GM19452 (cell line): Measurements from ENCODE around the gene KDM4D.
"Not testable (repeated sequence)": the region's sequence is repeated elsewhere in the genome, so short reads cannot be mapped to it uniquely, and the experiment has no call there.

Experiments used
- ATAC-seq: cut with Tn5 transposase; IDR thresholded peaks from one replicate; pipeline ENCODE4 v1.9.1; 2021; ENCODE audit not compliant: unreplicated experiment

KDM4D gene

GRCh38 chr11:95025594-95025993 is 52.1 kb downstream of the KDM4D start:
- ATAC-seq: not testable (repeated sequence)

- ATAC-seq: no peak
Measured at GRCh38 chr11:95028357-95028756, 54.8 kb downstream of the KDM4D start.

GRCh38 chr11:95033051-95033450 is 59.5 kb downstream of the KDM4D start:
- ATAC-seq: no peak

- ATAC-seq: no peak
Measured at GRCh38 chr11:95035316-95035715, 61.8 kb downstream of the KDM4D start.

- not testable (repeated sequence) for ATAC-seq
Measured at GRCh38 chr11:95037356-95038035, 64.0 kb downstream of the KDM4D start.

- ATAC-seq: no peak
Measured at GRCh38 chr11:95042239-95042638, 68.7 kb downstream of the KDM4D start.

- ATAC-seq: no peak
Measured at GRCh38 chr11:95042906-95043305, 69.4 kb downstream of the KDM4D start.

GRCh38 chr11:95044010-95044409 is 70.5 kb downstream of the KDM4D start:
- no peak for ATAC-seq

GRCh38 chr11:95045812-95046211 is 72.3 kb downstream of the KDM4D start:
- no peak for ATAC-seq
